ENCODE measurements around the gene MYO15A.

Gene MYO15A

GRCh38 chr17:18065546-18065945, 43.0 kb upstream of the MYO15A start:
- H3K27ac ChIP-seq (ENCODE audit: low read length), result no peak overlapping the region
- no peak overlapping the region for H2AFZ ChIP-seq (ENCODE audit: low read length)
- H3K9ac ChIP-seq (ENCODE audit: low read length), result no peak overlapping the region
- no peaks in the 10 kb centered on the region for H3K9me2 ChIP-seq (replicated peaks; ENCODE audit: insufficient read depth, low read length)
- H3K4me2 ChIP-seq (ENCODE audit: low read depth, low read length), result no peak overlapping the region
- H3K27me3 ChIP-seq (replicated peaks; ENCODE audit: insufficient read depth, low read length), result no peaks in the 10 kb centered on the region
- H3K9me3 ChIP-seq (replicated peaks; ENCODE audit: insufficient read depth, low read length), result no peaks in the 10 kb centered on the region
- no peaks in the 10 kb centered on the region for H3K4me1 ChIP-seq (ENCODE audit: low read length)
- no peaks in the 10 kb centered on the region for H3K79me2 ChIP-seq (ENCODE audit: low read length)
- no peaks in the 10 kb centered on the region for H3K36me3 ChIP-seq (replicated peaks; ENCODE audit: insufficient read depth, low read length)
- H3F3A ChIP-seq (ENCODE audit: insufficient read depth, low read length), result no peaks in the 10 kb centered on the region
- TF ChIP-seq EZH2 (optimal IDR thresholded peaks at IDR 0.05; ENCODE audit: low read depth, low read length), result no peak
- TF ChIP-seq EZH2phosphoT487 (IDR thresholded peaks at IDR 0.05; ENCODE audit: low read length), result no peak
- no peak for TF ChIP-seq CTCF (IDR thresholded peaks at IDR 0.05; ENCODE audit: low read length)
- DNase-seq, result no peak
- H4K20me1 ChIP-seq (ENCODE audit: insufficient read depth, low read length), result no peaks in the 10 kb centered on the region
- H3K4me3 ChIP-seq (ENCODE audit: low read length), result no peak overlapping the region

- H3K79me2 ChIP-seq (ENCODE audit: low read length), result no peaks in the 10 kb centered on the region
- H3K9me3 ChIP-seq (replicated peaks; ENCODE audit: insufficient read depth, low read length), result no peaks in the 10 kb centered on the region
- TF ChIP-seq EZH2 (optimal IDR thresholded peaks at IDR 0.05; ENCODE audit: low read depth, low read length) (no peak), CTCF (IDR thresholded peaks at IDR 0.05; ENCODE audit: low read length) (no peak), EZH2phosphoT487 (IDR thresholded peaks at IDR 0.05; ENCODE audit: low read length) (no peak)
- H3K4me3 ChIP-seq (ENCODE audit: low read length), result no peak overlapping the region
- no peaks in the 10 kb centered on the region for H4K20me1 ChIP-seq (ENCODE audit: insufficient read depth, low read length)
- DNase-seq, result no peak
- H3K36me3 ChIP-seq (replicated peaks; ENCODE audit: insufficient read depth, low read length), result no peaks in the 10 kb centered on the region
- no peak overlapping the region for H3K9ac ChIP-seq (ENCODE audit: low read length)
- no peaks in the 10 kb centered on the region for H3K4me1 ChIP-seq (ENCODE audit: low read length)
- no peak overlapping the region for H2AFZ ChIP-seq (ENCODE audit: low read length)
- H3K9me2 ChIP-seq (replicated peaks; ENCODE audit: insufficient read depth, low read length), result no peaks in the 10 kb centered on the region
- H3K27ac ChIP-seq (ENCODE audit: low read length), result no peak overlapping the region
- H3K27me3 ChIP-seq (replicated peaks; ENCODE audit: insufficient read depth, low read length), result no peaks in the 10 kb centered on the region
- H3K4me2 ChIP-seq (ENCODE audit: low read depth, low read length), result no peak overlapping the region
- no peaks in the 10 kb centered on the region for H3F3A ChIP-seq (ENCODE audit: insufficient read depth, low read length)
Observed at GRCh38 chr17:18066866-18067265, 41.7 kb upstream of the MYO15A start.

GRCh38 chr17:18069101-18069500, 39.5 kb upstream of the MYO15A start:
- no peak for DNase-seq
- no peak overlapping the region for H3K4me2 ChIP-seq (ENCODE audit: low read depth, low read length)
- TF ChIP-seq EZH2phosphoT487 (IDR thresholded peaks at IDR 0.05; ENCODE audit: low read length), result no peak
- no peak for TF ChIP-seq CTCF (IDR thresholded peaks at IDR 0.05; ENCODE audit: low read length)
- TF ChIP-seq EZH2 (optimal IDR thresholded peaks at IDR 0.05; ENCODE audit: low read depth, low read length), result no peak
- H3K27ac ChIP-seq (ENCODE audit: low read length), result no peak overlapping the region
- H4K20me1 ChIP-seq (ENCODE audit: insufficient read depth, low read length), result no peaks in the 10 kb centered on the region
- no peaks in the 10 kb centered on the region for H3K36me3 ChIP-seq (replicated peaks; ENCODE audit: insufficient read depth, low read length)
- H3K4me3 ChIP-seq (ENCODE audit: low read length), result no peak overlapping the region
- no peaks in the 10 kb centered on the region for H3K4me1 ChIP-seq (ENCODE audit: low read length)
- no peaks in the 10 kb centered on the region for H3K27me3 ChIP-seq (replicated peaks; ENCODE audit: insufficient read depth, low read length)
- H3K79me2 ChIP-seq (ENCODE audit: low read length), result no peaks in the 10 kb centered on the region
- no peak overlapping the region for H3K9ac ChIP-seq (ENCODE audit: low read length)
- H3K9me3 ChIP-seq (replicated peaks; ENCODE audit: insufficient read depth, low read length), result no peaks in the 10 kb centered on the region
- H2AFZ ChIP-seq (ENCODE audit: low read length), result no peak overlapping the region
- H3K9me2 ChIP-seq (replicated peaks; ENCODE audit: insufficient read depth, low read length), result no peaks in the 10 kb centered on the region
- H3F3A ChIP-seq (ENCODE audit: insufficient read depth, low read length), result no peaks in the 10 kb centered on the region
